ENCODE data around the gene SLC38A1.
"Not testable (repeated sequence)": the region's sequence is repeated elsewhere in the genome, so short reads cannot be mapped to it uniquely, and the experiment has no call there.

SLC38A1 gene

DNA sequence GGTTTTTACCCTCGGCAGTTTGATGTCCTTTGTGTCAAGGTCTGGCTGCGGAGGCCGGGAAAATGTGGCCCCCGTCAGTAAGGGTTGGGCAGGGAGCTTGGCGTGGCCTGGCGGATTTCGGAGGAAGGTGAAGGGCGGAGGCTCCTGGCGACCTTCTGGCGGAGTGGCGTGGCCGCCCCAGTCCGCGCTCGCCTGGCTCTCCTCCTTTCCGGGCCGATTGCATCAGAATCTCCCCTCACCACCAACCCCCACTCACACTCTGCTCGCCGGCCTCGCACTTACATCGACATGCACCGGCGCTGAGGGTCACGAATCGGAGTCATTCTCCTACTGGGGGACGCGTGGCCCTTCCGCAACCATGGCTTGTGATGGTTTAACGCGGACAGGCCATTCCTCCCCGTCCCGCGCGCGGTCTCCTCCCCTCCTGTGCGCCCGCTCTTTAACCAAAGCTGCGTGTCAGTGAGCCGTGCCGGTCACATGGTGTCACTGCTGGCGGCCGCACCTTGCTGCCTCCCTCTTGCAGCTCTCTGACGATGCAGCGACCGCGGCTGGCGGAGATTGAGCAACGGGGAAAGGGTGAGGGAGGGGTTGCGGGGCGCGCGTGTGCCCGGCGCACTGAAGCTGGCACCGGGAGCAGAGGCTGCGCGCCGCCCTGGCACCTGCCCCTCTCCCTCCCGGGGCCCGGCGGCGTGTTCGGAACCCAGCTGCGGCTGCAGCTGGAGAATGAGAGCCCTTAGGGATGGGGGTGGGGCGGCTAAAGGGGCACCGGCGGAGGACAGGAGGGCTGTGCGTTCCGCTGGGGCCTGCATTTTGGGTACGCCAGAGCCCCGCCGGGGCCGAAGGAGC, at the start of gene SLC38A1:
Gene SLC38A1 (minus strand): TSS at position 461 of the 846 bp plus-strand sequence. CDS start 29,243 bp downstream, outside the sequence.
- DNase-seq = peak; percentile 71

DNA sequence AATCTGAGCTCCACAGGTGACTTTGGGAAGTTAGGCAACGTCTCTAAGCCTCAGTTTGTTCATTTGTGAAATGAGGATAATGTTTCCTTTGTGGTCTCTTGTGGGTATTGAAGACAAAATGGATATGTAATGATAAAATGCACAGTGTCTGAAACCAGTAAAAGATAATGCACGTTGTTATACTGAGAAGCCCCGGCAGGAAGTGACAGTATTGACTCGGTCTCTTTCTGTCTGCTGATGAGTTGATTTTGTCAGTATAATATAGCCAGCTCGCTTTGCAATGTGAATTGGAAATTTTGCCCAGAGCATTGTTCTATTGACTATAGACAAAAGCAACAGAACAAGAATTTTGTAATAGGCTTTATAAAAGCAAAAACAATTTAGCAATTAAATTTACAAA, 49.2 kb upstream of the SLC38A1 start:
- no peak for DNase-seq

GRCh38 chr12:46304070-46304469, 35.2 kb upstream of the SLC38A1 start:
- no peak for DNase-seq

DNA sequence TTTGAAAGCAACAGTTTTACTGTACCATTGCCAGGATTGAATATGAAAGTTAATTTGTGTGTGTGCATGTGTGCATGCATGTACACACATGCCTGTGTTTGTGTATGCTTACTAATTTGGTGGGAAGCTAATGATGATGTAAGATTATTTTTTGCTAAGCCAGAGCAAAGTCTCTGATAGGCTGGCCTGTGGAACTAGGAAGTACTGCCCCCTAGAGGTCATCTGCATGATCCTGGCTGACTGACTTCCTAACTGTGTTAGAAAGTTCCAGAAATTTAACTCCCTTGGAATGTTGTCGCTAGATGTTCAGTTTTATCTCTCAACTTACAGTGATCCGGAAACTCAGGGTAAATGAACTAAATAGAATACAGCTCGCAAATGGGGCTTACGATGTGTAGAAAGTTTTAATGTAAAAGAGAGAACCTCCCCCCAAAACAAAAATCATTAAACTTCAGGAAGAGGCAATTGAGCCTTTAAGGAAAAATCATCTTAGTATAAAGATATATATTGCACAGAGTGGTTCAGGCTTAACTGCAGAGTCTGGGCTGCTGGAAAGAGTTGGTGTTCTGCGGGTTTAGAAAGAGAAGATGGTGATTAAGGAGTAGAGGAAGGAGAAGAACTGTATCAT, 34.3 kb upstream of the SLC38A1 start:
- DNase-seq = no peak

DNA sequence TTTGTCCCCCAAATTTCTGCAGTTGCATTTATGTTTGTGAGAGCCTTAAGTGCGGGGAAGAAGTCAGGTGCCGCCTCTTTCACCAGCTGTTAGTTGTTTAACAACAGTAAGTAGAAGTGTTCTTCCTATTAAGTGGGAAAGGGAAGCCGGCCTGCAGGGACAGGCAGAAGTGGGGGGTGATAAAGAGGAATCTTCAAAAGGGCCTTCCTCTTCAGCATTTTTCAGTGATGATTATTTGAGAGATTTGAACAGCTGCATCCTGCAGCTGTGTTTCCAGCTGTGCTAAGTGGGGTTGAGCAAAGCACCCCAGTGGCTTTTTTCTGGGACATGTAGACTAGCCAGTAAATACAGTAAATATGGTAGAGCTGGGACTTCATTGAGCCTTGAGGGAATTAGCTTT, 32.1 kb upstream of the SLC38A1 start:
- DNase-seq = no peak

- DNase-seq = no peak
Measured at GRCh38 chr12:46299851-46300250, 31.0 kb upstream of the SLC38A1 start.

DNA sequence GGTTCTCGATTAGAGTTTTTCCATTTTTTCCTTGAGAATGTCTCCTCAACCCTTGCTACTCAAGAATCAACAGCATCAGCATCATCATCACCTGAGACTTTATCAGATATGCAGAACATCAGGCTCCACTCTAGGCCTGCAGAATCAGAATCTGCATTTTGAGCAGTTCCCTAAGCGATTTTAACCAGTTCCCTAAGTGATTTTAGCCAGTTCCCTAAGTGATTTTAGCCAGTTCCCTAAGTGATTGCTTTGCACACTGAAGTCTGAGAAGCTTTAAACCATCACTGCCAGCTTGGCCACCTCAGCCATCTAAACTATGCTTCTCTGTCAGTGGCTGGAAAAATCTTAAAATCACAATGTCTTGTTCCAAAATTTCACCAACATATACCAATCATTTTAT, 29.4 kb upstream of the SLC38A1 start:
- no peak for DNase-seq

GRCh38 chr12:46296822-46297221, 28.0 kb upstream of the SLC38A1 start:
- DNase-seq = no peak

DNA sequence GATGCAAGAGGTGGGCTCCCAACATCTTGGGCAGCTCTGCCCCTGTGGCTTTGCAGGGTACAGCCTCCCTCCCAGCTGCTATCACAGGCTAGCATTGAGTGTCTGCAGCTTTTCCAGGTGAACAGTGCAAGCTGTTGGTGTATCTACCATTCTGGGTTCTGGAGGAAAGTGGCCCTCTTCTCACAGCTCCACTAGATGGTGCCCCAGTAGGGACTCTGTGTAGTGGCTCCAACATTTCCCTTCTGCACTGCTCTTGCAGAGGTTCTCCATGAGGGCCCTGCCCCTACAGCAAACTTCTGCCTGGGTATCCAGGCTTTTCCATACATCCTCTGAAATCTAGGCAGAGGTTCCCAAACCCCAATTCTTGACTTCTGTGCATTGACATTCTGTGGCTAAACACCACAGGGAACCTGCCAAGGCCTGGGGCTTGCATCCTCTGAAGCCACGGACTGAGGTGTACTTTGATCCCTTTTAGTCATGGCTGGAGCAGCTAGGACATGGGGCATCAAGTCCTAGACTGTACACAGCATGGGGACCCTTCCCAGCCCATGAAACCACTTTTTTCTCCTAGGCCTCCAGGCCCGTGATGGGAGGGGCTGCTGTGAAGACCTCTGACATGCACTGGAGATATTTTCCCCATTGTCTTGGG, 24.0 kb upstream of the SLC38A1 start:
- DNase-seq = no peak

- not testable (repeated sequence) for DNase-seq
Measured at GRCh38 chr12:46291953-46292352, 23.1 kb upstream of the SLC38A1 start.

GRCh38 chr12:46285177-46285576, 16.3 kb upstream of the SLC38A1 start:
- DNase-seq = not testable (repeated sequence)

DNA sequence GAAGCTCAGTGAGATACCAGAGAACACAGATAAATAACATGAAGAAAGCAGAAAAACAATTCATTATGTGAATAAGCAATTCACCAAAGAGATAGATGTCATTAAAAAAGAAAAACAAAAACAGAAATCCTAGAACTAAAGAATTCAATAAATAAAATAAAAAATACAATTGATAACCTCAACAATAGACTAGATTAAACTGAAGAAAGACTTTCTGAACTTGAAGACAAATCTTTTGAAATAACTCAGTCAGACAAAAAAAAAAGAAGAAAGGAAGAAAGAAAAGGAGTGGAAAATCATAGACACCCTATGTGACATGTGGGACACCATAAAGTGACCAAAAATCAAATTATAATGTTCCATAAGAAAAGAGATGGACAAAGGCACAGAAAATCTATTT, 14.0 kb upstream of the SLC38A1 start:
- no peak for DNase-seq

- no peak for DNase-seq
Measured at GRCh38 chr12:46276756-46277155, 7.9 kb upstream of the SLC38A1 start.

DNA sequence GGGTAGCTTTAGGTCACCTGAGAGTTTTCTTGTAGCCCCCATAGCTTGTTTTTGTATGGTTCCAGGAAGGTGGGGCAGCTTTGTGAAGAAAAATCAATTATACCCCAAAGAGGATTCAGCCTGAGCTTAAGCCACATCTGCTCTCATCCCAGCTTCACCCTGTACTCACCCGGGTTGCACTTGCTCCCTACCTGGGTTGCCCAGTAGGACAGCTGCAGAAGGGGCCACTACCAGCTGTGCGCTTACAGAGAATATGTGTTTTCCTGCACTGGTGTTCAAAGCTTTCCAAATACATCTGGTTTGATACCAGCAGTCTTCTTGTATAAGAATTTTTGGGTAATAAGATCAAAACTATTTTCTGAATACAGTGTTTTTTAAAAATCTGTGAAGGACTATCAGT, 3.0 kb upstream of the SLC38A1 start:
- no peak for DNase-seq

DNA sequence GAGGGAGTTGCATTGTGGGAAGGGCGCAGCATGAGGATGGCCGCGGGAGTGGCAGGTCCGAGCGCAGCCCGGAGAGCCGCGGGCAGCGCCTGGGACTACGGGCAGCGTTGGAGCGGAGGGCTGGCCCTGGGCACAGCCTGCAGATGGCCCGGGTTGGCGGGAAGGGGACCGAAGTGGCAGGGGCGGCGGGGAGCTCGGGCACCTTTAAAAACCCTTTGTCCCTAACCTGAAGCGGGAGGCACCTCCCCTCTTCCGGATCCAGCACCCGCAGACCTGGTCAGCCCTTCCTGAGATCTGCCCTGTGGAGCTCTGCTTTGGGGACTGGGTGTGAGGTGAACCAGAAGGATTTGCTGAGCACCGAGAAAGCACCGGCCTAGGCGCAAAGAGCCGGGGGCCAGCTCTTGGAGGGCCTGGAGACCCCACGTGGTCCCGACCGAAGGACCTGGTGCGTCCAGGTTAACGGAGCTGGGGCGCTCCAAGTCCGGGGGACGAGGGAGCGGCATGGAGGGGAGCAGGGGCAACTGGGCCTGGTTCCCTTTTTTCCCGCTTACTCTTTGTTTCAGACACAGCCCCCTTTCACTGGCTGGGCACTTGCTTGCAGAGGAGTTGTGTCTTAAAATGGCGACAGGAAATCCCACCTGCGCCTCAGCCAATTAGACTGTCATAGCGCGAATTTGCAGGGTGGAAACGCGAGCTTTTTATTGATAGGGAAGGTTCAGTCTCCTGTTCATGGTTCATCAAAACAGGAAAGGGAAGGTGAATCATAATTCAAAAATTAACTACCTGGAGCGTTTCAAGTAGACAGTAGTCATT, 792 bp upstream of the SLC38A1 start:
- DNase-seq = peak; percentile 44

DNA sequence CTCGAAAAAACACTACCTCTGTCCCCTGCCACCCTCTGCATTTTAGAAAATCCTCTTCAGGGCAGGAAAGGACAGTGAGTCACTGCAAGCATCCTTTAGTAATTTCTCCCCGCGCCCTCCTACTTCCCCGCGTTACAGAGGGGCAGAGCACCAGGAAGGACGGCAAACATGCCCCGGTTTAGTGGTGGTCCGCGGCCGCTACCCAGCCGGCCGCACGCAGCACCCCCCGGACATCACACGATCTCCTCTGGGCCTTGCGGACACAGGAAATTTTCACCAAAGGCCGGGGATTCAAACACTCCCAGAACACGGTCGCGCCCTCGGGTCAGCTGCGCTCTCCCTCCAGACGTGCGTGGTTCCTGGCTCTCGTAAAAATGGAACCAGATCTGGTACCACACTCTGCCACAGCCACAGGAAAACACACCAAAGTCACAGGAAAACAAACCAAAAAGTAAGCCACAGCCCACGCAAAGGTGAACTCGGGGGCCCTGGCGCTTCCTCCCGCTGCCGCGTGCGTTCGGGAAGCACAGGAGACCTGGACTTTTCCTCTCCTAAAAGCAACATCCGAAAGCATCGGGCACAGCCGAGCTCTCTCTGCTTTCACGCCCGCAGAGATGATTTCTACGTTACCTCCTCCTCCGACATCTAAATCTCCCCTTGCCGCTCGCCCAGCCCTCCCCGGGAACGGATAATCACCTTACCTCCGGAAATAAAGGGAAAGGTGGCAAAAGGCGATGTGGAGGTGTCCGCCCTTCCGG, 839 bp downstream of the SLC38A1 start:
- DNase-seq = no peak

DNA sequence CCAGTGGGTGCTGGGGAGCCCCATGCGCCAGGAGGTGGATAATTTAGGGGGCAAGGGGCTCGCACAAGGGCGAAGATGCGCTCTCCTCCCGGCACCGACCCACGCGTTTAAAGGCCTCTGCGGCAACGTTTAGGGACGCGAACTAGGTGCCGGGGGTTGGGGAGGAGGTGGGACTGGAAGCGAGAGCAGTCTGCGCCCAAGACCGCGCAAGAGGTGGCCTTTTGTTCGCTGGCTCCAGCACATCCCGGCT, 1.3 kb downstream of the SLC38A1 start:
- DNase-seq = peak; percentile 54

DNA sequence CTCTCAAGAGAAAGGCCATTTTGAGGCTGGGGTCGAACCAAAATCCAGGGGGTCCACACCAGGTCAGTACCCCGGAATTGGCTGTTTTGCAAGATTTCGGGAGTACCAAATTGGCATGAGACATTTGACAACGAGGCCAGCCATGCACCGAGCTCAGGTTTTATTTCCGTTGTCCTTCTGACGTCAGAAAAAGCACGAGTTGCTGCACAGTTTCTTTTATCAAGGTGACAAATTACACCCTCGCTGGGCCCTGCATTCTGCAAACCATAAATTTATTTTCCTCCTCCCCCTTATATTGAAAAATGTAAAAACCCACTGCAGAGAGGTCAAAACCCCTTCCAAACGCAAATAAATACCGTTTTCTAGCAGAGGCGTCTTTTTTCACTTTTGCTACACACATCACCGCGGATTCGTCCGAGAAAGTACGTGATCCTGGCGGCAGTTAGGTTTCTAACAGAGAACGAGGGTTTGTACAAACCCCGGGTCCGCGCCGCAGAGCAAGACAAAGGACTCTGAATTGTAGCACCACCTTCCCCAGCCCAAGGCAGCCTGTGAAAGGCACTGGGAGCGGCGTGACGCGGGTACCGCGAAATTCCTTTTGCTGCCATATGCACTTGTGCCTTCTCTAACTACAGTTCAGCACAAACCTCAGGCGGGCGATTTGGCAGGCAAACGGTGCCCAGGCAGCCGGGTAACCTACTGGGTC, 1.8 kb downstream of the SLC38A1 start:
- peak; percentile 54 for DNase-seq

GRCh38 chr12:46266382-46266791, 2.5 kb downstream of the SLC38A1 start:
- DNase-seq = peak; percentile 26

DNA sequence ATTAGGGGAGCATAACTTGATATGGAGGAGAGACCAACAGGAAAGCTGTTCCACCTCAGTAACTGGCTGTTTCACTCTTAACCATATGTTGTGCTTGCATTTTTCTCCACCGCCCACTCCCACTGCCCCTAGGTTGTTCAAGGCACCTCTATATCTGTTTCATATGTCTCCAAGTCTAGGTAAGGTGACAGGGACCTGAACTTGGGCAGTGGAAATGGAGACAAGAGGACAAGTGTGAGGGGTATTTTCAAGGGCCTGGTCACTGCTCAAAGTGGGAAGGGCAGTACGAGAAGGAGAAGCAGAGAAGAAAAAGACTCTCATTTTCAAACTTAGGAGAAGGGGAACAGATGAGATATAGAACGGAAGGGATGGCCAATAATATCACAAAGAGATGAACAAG, 3.1 kb downstream of the SLC38A1 start:
- DNase-seq = no peak

GRCh38 chr12:46265102-46265501, 3.7 kb downstream of the SLC38A1 start:
- no peak for DNase-seq

GRCh38 chr12:46264057-46264456, 4.8 kb downstream of the SLC38A1 start:
- no peak for DNase-seq
